GM23338 (cell line): ENCODE results near the gene ZFR2. TPM values are rescaled to one million over a fixed set of nuclear protein-coding genes. Genes with fewer than 3 reads are reported as not detected.

Experiments
- ATAC-seq: fragments of 200-7000 bp; cut with Tn5 transposase; 3 replicates; pipeline ENCODE4 v1.9.1; 2020
- DNase-seq: peaks from one replicate; pipeline ENCODE4 v3.0.0-alpha.2; 2015; ENCODE audit warnings: low spot score
- H2AFZ ChIP-seq: fragments of 200-600 bp; sonication (generic); 2 replicates; pipeline ENCODE4 v1.8.0; 2016; ENCODE audit warnings: antibody characterized with exemption, mild to moderate bottlenecking, moderate library complexity
- H3F3A ChIP-seq: fragments of 200-600 bp; sonication (generic); replicated peaks from 2 replicates; pipeline ENCODE4 v1.8.0; 2017; ENCODE audit warnings: antibody characterized with exemption, mixed run types, low read depth
- H3K27ac ChIP-seq: fragments of 200-600 bp; sonication (generic); 2 replicates; pipeline ENCODE4 v1.6.1; 2016; ENCODE audit warnings: low read depth
- H3K27me3 ChIP-seq: fragments of 200-600 bp; sonication (generic); 2 replicates; pipeline ENCODE4 v1.8.0; 2016; ENCODE audit warnings: mild to moderate bottlenecking, mixed run types, moderate library complexity; ENCODE audit not compliant: insufficient read depth
- H3K36me3 ChIP-seq: fragments of 200-600 bp; sonication (generic); 2 replicates; pipeline ENCODE4 v1.8.0; 2016; ENCODE audit warnings: mild to moderate bottlenecking; ENCODE audit not compliant: insufficient read depth
- H3K4me1 ChIP-seq: fragments of 200-600 bp; sonication (generic); 2 replicates; pipeline ENCODE4 v1.8.0; 2016; ENCODE audit warnings: mild to moderate bottlenecking, moderate library complexity; ENCODE audit not compliant: insufficient read depth
- H3K4me2 ChIP-seq: fragments of 200-600 bp; sonication (generic); 2 replicates; pipeline ENCODE4 v1.7.1; 2017; ENCODE audit warnings: mixed run types
- H3K4me3 ChIP-seq: fragments of 200-600 bp; sonication (generic); 2 replicates; pipeline ENCODE4 v1.6.1; 2016; ENCODE audit warnings: mixed run types
- H3K79me2 ChIP-seq: fragments of 200-600 bp; sonication (generic); replicated peaks from 2 replicates; pipeline ENCODE4 v1.8.0; 2017; ENCODE audit warnings: mild to moderate bottlenecking; ENCODE audit not compliant: insufficient read depth
- H3K9me2 ChIP-seq: fragments of 200-600 bp; sonication (generic); 2 replicates; pipeline ENCODE4 v1.8.0; 2017; ENCODE audit not compliant: insufficient read depth
- H4K20me1 ChIP-seq: fragments of 200-600 bp; sonication (generic); replicated peaks from 2 replicates; pipeline ENCODE4 v1.8.0; 2017; ENCODE audit warnings: mild to moderate bottlenecking; ENCODE audit not compliant: insufficient read depth
- H3K27ac Mint-ChIP-seq: 2 replicates; pipeline ENCODE4 v1.8.0; 2020; ENCODE audit warnings: inconsistent platforms, mild to moderate bottlenecking, moderate library complexity, mixed read lengths
- H3K27me3 Mint-ChIP-seq: 3 replicates; pipeline ENCODE4 v1.8.0; 2022; ENCODE audit warnings: low read depth, mild to moderate bottlenecking, moderate library complexity, mixed read lengths, inconsistent platforms; ENCODE audit not compliant: insufficient read depth, poor library complexity
- H3K36me3 Mint-ChIP-seq: 3 replicates; pipeline ENCODE4 v1.8.0; 2021; ENCODE audit warnings: low read depth, mild to moderate bottlenecking, inconsistent platforms, moderate library complexity, mixed read lengths
- H3K4me1 Mint-ChIP-seq: 3 replicates; pipeline ENCODE4 v1.8.0; 2020; ENCODE audit warnings: mild to moderate bottlenecking, inconsistent platforms, mixed read lengths
- H3K4me3 Mint-ChIP-seq: 3 replicates; pipeline ENCODE4 v1.8.0; 2021; ENCODE audit warnings: moderate library complexity, mild to moderate bottlenecking, inconsistent platforms, mixed read lengths
- H3K9me3 Mint-ChIP-seq: 3 replicates; pipeline ENCODE4 v1.8.0; 2020; ENCODE audit warnings: moderate library complexity, mild to moderate bottlenecking, inconsistent platforms, mixed read lengths
- CREB1 ChIP-seq: fragments of 250-450 bp; sonication (Bioruptor Pico); IDR thresholded peaks from 2 replicates; pipeline ENCODE4 v1.5.0; 2020; ENCODE audit warnings: low read depth, mild to moderate bottlenecking, moderate library complexity
- CTCF ChIP-seq, 2 experiments: fragments of 200-600 bp in 1 of 2; sonication (generic) in 1 of 2; conservative IDR thresholded peaks; 2 replicates each; pipeline versions ENCODE4 v1.5.1 to v1.6.1; 2016 to 2017; ENCODE audit warnings: antibody characterized with exemption in 2 of 2, low read depth in 2 of 2, mild to moderate bottlenecking in 2 of 2, moderate library complexity in 1 of 2
- ETS1 ChIP-seq: IDR thresholded peaks from 2 replicates; pipeline ENCODE4 v1.6.1; 2016; ENCODE audit warnings: antibody characterized with exemption
- EZH2 ChIP-seq: fragments of 200-600 bp; sonication (generic); IDR thresholded peaks from one replicate; pipeline ENCODE4 v1.8.0; 2017; ENCODE audit warnings: antibody characterized with exemption, mild to moderate bottlenecking, low read depth; ENCODE audit not compliant: unreplicated experiment
- EZH2phosphoT487 ChIP-seq: fragments of 200-600 bp; sonication (generic); IDR thresholded peaks from one replicate; pipeline ENCODE4 v1.8.1; 2018; ENCODE audit warnings: antibody characterized with exemption; ENCODE audit not compliant: unreplicated experiment
- JUNB ChIP-seq: IDR thresholded peaks from one replicate; pipeline ENCODE4 v1.6.1; 2016; ENCODE audit warnings: antibody characterized with exemption; ENCODE audit not compliant: unreplicated experiment
- NANOG ChIP-seq: IDR thresholded peaks from 2 replicates; pipeline ENCODE4 v1.6.1; 2016; ENCODE audit warnings: antibody characterized with exemption, borderline replicate concordance
- POLR2AphosphoS5 ChIP-seq: IDR thresholded peaks from 2 replicates; pipeline ENCODE4 v1.6.1; 2016; ENCODE audit warnings: antibody characterized with exemption, low read depth
- ZNF114 ChIP-seq: fragments of 250-450 bp; sonication (Bioruptor Pico); IDR thresholded peaks from 2 replicates; pipeline ENCODE4 v1.5.0; 2020; ENCODE audit warnings: mild to moderate bottlenecking, moderate library complexity
- ZNF331 ChIP-seq: fragments of 250-450 bp; sonication (Bioruptor Pico); IDR thresholded peaks from 2 replicates; pipeline ENCODE4 v1.5.0; 2020; ENCODE audit warnings: low read depth, mild to moderate bottlenecking, moderate library complexity
- ZNF462 ChIP-seq: fragments of 250-450 bp; sonication (Bioruptor Pico); IDR thresholded peaks from 2 replicates; pipeline ENCODE4 v1.5.0; 2020; ENCODE audit warnings: mild to moderate bottlenecking, moderate library complexity
- polyA plus RNA-seq: library from polyadenylated mRNA; unstranded; fragments of >200 nt; fragmentation: Nextera tagmentation; extraction: Ambion mirVana; gene quantifications from 2 replicates; pipeline ENCODE4 v1.2.1, GENCODE V29; 2016
- total RNA-seq: library from RNA; depleted of rRNA; stranded (reverse); fragments of >200 nt; shearing (Covaris generic); gene quantifications from 2 replicates; pipeline ENCODE4 v1.2.3, GENCODE V29; 2014

The ZFR2 gene
- total and polyA plus RNA-seq, 2 experiments from 2014 or later = 15.8 to 31.3 TPM

GRCh38 chr19:3800996-3801395, 67.8 kb downstream of the ZFR2 start (continued):
- TF ChIP-seq ZNF462 (CRISPR knock-in tag) (no peak), POLR2AphosphoS5 (no peak), CREB1 (CRISPR knock-in tag) (no peak)

GRCh38 chr19:3798137-3798536, 70.7 kb downstream of the ZFR2 start:
- Histone ChIP-seq H3F3A (peaks cover 9% of the 10 kb centered on the region; the same call in 1 of the 2 replicates), H3K27me3 (peaks cover 14% of the 10 kb centered on the region; the same call in 1 of the 2 replicates)
- H3K27me3 Mint-ChIP-seq = peaks cover 19% of the 10 kb centered on the region

More at GRCh38 chr19:3798137-3798536, 70.7 kb downstream of the ZFR2 start:
- ATAC-seq (no peak), DNase-seq (no peak)
- Histone ChIP-seq H3K4me1 (no peaks in the 10 kb centered on the region; the same call in 1 of the 2 replicates), H3K79me2 (no peaks in the 10 kb centered on the region), H2AFZ (no peak overlapping the region), H3K4me3 (no peak overlapping the region), H3K9me2 (no peaks in the 10 kb centered on the region), H3K36me3 (no peaks in the 10 kb centered on the region), H4K20me1 (no peaks in the 10 kb centered on the region), H3K27ac (no peak overlapping the region), H3K4me2 (no peak overlapping the region)
- no peaks in the 10 kb centered on the region for H3K4me1 Mint-ChIP-seq
- no peak overlapping the region for H3K27ac Mint-ChIP-seq
- H3K36me3 Mint-ChIP-seq = no peaks in the 10 kb centered on the region; the same call in 2 of the 3 replicates
- peaks cover 15% of the 10 kb centered on the region for H3K9me3 Mint-ChIP-seq
- H3K4me3 Mint-ChIP-seq = no peak overlapping the region
- TF ChIP-seq JUNB (no peak), EZH2phosphoT487 (no peak), NANOG (no peak), ZNF331 (no peak), EZH2 (no peak), CTCF (conservative IDR thresholded peaks at IDR 0.05; ENCODE audit: low read depth in 2 of 2) (no peak), POLR2AphosphoS5 (no peak), CREB1 (CRISPR knock-in tag) (no peak), ETS1 (no peak), ZNF114 (CRISPR knock-in tag) (no peak)
